G401.6 (cell line): ENCODE results near the gene TCERG1L.

Experiments
- FAIRE-seq: peaks from 2 replicates; lab custom pipeline; 2012; peaks lifted over from hg19 to GRCh38; lab: Jason Lieb, UNC

The TCERG1L gene

DNA sequence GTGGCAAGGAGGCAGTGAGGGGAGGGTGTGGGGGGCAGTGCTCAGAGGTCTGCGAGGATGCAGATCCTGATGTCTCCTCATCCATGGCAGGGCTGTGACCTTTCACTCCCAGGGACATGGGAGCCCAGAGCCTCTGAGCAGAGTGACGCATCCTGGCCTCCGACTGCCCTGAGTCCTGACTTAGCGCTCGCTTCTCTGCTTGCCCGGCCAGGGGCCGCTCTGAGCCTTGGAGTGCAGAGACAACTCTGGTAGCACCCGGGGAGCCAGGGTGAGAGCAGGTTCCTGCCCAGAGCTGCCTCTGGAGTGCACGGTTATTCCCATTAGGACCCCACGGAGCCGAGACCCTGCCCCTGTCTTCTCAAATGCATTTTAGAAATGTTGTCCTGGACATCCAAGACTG, 188.0 kb downstream of the TCERG1L start:
- FAIRE-seq, result no peak

DNA sequence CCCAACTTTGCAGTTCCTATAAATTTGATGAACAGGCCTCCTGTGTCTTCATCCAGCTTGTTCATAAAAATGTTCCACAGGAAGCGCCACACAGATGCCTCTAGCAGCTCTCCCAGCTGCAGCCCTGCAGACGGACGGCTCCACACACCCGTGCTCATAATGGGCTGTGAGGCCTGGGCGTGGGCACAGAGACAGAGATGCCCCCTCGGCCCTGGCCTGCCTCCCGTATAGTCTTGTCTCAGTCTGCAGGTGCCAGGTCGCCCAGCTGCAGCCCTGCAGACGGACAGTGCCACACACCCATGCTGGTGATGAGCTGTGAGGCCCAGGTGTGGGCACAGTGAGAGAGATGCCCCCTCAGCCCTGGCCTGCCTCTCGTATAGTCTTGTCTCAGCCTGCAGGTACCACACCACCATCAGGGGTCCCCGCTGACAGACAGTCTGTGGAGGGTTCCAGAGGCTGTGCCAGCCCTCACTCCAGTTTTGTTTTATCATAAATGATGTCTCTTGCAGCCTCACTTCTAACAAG, 189.9 kb downstream of the TCERG1L start:
- no peak for FAIRE-seq

GRCh38 chr10:131119626-131120355, 191.7 kb downstream of the TCERG1L start:
- FAIRE-seq, result no peak

GRCh38 chr10:131117416-131118212, 193.9 kb downstream of the TCERG1L start:
- no peak for FAIRE-seq

- no peak for FAIRE-seq
Observed at GRCh38 chr10:131116991-131117375, 194.5 kb downstream of the TCERG1L start.

GRCh38 chr10:131116216-131116990, 195.1 kb downstream of the TCERG1L start:
- FAIRE-seq, result no peak

- FAIRE-seq, result no peak
Observed at GRCh38 chr10:131115801-131116200, 195.7 kb downstream of the TCERG1L start.

GRCh38 chr10:131115321-131115720, 196.2 kb downstream of the TCERG1L start:
- FAIRE-seq, result no peak

GRCh38 chr10:131114846-131115245, 196.7 kb downstream of the TCERG1L start:
- FAIRE-seq, result no peak

DNA sequence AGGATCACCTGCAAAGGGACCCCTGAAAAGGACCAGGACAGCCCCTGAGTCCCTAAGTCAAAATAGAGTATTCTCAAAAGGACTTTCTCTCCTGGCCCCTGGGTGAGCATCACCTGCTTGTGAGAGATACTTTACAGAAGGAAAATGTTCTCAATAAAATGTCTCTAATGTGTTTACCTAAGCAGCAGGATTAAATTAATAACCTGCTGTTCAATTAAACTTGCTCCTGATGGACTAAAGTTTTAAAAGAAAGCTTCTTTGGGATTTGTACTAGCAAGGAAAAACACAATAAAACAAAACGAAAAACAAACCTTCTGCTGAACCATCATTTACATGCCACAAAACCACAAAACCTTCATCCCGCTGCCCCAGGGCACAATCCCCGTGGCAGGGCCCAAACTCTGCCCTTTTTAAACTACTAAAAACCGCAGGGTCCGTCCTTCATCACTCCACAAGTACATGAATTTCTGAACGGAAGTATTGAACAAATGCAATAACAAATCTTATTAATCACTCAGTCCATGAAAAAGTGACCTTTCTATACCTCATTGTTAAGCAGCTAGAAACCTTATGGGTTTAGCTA, 197.7 kb downstream of the TCERG1L start:
- FAIRE-seq, result no peak

GRCh38 chr10:131113165-131113564, 198.4 kb downstream of the TCERG1L start:
- no peak for FAIRE-seq

DNA sequence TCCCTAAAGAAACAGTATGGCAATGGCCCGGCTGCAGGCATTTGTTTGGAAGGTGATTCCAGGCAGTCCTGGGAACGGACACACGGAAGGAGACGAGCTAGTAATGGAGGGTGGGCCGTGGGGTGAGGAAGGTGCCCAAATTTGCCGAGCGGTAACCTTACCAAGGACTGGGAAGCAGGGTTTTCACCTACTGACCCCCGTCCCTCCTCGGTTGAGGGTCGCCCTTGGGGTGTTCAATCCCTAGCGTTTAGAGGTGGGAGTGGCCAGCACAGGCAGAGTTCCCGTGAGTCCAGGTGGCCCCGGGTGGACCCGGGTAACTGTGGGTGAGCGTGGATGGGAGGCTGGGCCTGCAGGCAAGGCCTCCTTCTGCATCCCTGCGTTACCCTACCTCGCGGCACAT, 198.8 kb downstream of the TCERG1L start:
- FAIRE-seq, result no peak

GRCh38 chr10:131111471-131112080, 199.9 kb downstream of the TCERG1L start:
- FAIRE-seq, result no peak

GRCh38 chr10:131111007-131111406, 200.5 kb downstream of the TCERG1L start:
- FAIRE-seq, result no peak

- FAIRE-seq, result no peak
Observed at GRCh38 chr10:131110241-131110783, 201.2 kb downstream of the TCERG1L start.

GRCh38 chr10:131109726-131110125, 201.8 kb downstream of the TCERG1L start:
- FAIRE-seq, result no peak

DNA sequence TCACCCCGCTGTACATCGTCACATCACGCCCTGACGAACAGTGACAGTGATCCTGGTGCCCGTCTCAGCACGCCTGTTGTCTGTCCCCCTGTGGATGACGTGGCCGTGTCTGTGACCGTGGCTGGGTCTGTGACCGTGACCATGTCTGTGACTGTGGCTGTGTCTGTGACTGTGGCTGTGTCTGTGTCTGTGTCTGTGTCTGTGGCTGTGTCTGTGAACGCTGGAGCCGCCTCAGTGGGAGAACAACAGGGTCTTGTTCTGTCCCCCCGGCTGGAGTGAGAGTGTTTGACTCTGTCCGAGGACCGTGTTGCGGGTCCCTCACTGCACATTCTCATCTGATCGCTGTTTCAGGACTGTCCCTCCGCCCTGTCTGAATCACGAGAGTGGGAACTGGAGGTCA, 202.2 kb downstream of the TCERG1L start:
- FAIRE-seq, result no peak

DNA sequence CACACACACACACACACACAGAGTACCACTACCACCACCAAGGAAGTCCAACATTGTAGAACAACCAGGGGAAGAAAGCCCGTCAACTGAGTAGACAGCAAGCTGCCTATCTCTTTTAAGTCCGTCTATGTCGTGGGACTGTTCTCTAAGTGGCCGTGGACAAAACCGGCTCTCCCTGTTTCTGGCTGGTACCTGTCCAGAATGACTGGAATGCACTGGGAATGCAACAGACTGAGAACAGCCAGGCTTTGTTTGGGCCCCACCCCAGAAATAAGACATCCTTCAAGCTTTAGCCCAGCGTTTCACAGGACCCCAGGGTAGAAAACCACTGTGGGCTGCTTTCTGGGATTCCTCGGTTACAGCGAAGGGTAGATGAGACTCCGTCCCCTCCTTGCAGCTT, 203.6 kb downstream of the TCERG1L start:
- FAIRE-seq, result no peak

DNA sequence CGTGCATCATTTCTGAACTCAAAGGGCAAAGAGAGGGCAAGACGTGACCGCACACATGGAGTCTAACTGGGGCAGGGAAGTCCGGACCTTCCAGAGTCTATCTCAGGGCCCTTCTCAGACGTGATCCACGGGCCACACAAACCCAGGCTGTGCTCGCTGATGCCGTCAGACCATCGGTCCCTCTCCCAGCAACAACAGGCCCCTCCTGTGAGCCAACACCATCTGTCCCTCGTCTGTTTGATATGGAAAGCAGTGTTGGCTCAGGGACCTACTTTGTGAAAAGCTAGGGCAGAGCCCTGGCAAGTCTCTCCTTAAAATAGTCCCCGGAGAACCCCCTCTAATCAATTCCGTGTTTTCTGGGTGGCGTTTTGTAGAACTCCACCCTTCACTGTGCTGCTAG, 208.8 kb downstream of the TCERG1L start:
- no peak for FAIRE-seq

DNA sequence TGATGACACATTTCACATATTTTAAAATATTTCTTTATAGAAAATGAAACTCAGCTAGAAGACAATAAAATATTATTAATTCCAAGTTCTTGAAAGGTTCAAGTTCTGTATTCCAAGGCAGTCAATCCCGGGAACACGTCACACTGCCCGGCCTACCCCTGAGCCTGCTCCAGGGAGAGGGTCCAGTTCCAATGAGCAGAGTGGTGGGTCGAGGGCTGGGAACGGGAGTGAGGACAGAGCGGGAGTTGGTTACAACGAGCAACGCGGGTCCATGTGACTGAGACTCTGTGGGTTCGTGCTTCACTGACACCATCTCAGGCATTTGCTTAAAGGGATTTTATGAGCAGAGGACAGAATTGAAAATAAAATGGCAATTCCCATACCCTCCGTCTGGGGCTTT, 209.4 kb downstream of the TCERG1L start:
- no peak for FAIRE-seq
